ENCODE data around the gene DMD. TPM values are rescaled to one million over a fixed set of nuclear protein-coding genes. Genes with fewer than 3 reads are reported as not detected.

The DMD gene
- polyA plus RNA-seq, 3 donors = 14.9 to 18.3 (median 15.4) TPM

- no peak for DNase-seq (ENCODE audit: low read depth in 3 of 3, low spot score in 2 of 3)
Measured at GRCh38 chrX:31811106-31811505, 1400.2 kb downstream of the DMD start.

- DNase-seq (ENCODE audit: low read depth in 3 of 3, low spot score in 2 of 3) = no peak
Measured at GRCh38 chrX:31808357-31808756, 1403.0 kb downstream of the DMD start.

GRCh38 chrX:31807165-31807564 is 1404.2 kb downstream of the DMD start:
- no peak for DNase-seq (ENCODE audit: low read depth in 3 of 3, low spot score in 2 of 3)

- no peak for DNase-seq (ENCODE audit: low read depth in 3 of 3, low spot score in 2 of 3)
Measured at GRCh38 chrX:31805781-31806180, 1405.6 kb downstream of the DMD start.

GRCh38 chrX:31800219-31800618 is 1411.1 kb downstream of the DMD start:
- DNase-seq (ENCODE audit: low read depth in 3 of 3, low spot score in 2 of 3) = no peak

- DNase-seq (ENCODE audit: low read depth in 3 of 3, low spot score in 2 of 3) = no peak
Measured at GRCh38 chrX:31796624-31797023, 1414.7 kb downstream of the DMD start.

- DNase-seq (ENCODE audit: low read depth in 3 of 3, low spot score in 2 of 3) = no peak
Measured at GRCh38 chrX:31747411-31747810, 1463.9 kb downstream of the DMD start.

- DNase-seq (ENCODE audit: low read depth in 3 of 3, low spot score in 2 of 3) = no peak
Measured at GRCh38 chrX:31743004-31743403, 1468.3 kb downstream of the DMD start.

- no peak for DNase-seq (ENCODE audit: low read depth in 3 of 3, low spot score in 2 of 3)
Measured at GRCh38 chrX:31717474-31717873, 1493.9 kb downstream of the DMD start.

- DNase-seq (ENCODE audit: low read depth in 3 of 3, low spot score in 2 of 3) = no peak
Measured at GRCh38 chrX:31715675-31716074, 1495.7 kb downstream of the DMD start.

GRCh38 chrX:31714797-31715196 is 1496.6 kb downstream of the DMD start:
- no peak for DNase-seq (ENCODE audit: low read depth in 3 of 3, low spot score in 2 of 3)

- DNase-seq (ENCODE audit: low read depth in 3 of 3, low spot score in 2 of 3) = no peak
Measured at GRCh38 chrX:31713120-31713519, 1498.2 kb downstream of the DMD start.

- no peak for DNase-seq (ENCODE audit: low read depth in 3 of 3, low spot score in 2 of 3)
Measured at GRCh38 chrX:31711166-31711565, 1500.2 kb downstream of the DMD start.

GRCh38 chrX:31708116-31708515 is 1503.2 kb downstream of the DMD start:
- no peak for DNase-seq (ENCODE audit: low read depth in 3 of 3, low spot score in 2 of 3)

GRCh38 chrX:31706466-31706865 is 1504.9 kb downstream of the DMD start:
- DNase-seq (ENCODE audit: low read depth in 3 of 3, low spot score in 2 of 3) = no peak

- no peak for DNase-seq (ENCODE audit: low read depth in 3 of 3, low spot score in 2 of 3)
Measured at GRCh38 chrX:31705816-31706215, 1505.5 kb downstream of the DMD start.

- no peak for DNase-seq (ENCODE audit: low read depth in 3 of 3, low spot score in 2 of 3)
Measured at GRCh38 chrX:31704938-31705337, 1506.4 kb downstream of the DMD start.

- DNase-seq (ENCODE audit: low read depth in 3 of 3, low spot score in 2 of 3) = no peak
Measured at GRCh38 chrX:31702222-31702621, 1509.1 kb downstream of the DMD start.

GRCh38 chrX:31697294-31697916 is 1513.9 kb downstream of the DMD start:
- DNase-seq (ENCODE audit: low read depth in 3 of 3, low spot score in 2 of 3) = no peak

- DNase-seq (ENCODE audit: low read depth in 3 of 3, low spot score in 2 of 3) = no peak
Measured at GRCh38 chrX:31679861-31680260, 1531.5 kb downstream of the DMD start.

GRCh38 chrX:31670245-31670644 is 1541.1 kb downstream of the DMD start:
- no peak for DNase-seq (ENCODE audit: low read depth in 3 of 3, low spot score in 2 of 3)

GRCh38 chrX:31665454-31665853 is 1545.9 kb downstream of the DMD start:
- no peak for DNase-seq (ENCODE audit: low read depth in 3 of 3, low spot score in 2 of 3)

- no peak for DNase-seq (ENCODE audit: low read depth in 3 of 3, low spot score in 2 of 3)
Measured at GRCh38 chrX:31663172-31663571, 1548.2 kb downstream of the DMD start.

Measured in right renal cortex interstitium (tissue), 3 donors.